K562 (cell line): Measurements from ENCODE around the gene PYM1. TPM values are rescaled to one million over a fixed set of nuclear protein-coding genes. Genes with fewer than 3 reads are reported as not detected.

Experiments
- GABPB1 ChIP-seq: sonication (generic); formaldehyde crosslinking; IDR thresholded peaks from 2 replicates; pipeline ENCODE4 v1.8.0; 2022; ENCODE audit warnings: mild to moderate bottlenecking, missing genetic modification reagents
- HLTF ChIP-seq: fragments of 450-650 bp; IDR thresholded peaks from 2 replicates; pipeline ENCODE4 v1.6.1; 2016
- KAT8 ChIP-seq: fragments of 450-650 bp; IDR thresholded peaks from 2 replicates; pipeline ENCODE4 v1.6.1; 2016; ENCODE audit warnings: low read depth, mild to moderate bottlenecking
- KLF6 ChIP-seq: fragments of 250-450 bp; sonication (Bioruptor Pico); IDR thresholded peaks from 2 replicates; pipeline ENCODE4 v1.4.0; 2020; ENCODE audit warnings: mild to moderate bottlenecking, moderate library complexity, borderline replicate concordance
- LEF1 ChIP-seq: fragments of 450-650 bp; IDR thresholded peaks from 2 replicates; pipeline ENCODE4 v1.6.1; 2016; ENCODE audit warnings: mild to moderate bottlenecking
- RNF2 ChIP-seq: sonication (generic); IDR thresholded peaks from 2 replicates; pipeline ENCODE4 v1.6.1; 2016
- SMAD4 ChIP-seq: fragments of 250-450 bp; sonication (Bioruptor Pico); conservative IDR thresholded peaks from 2 replicates; pipeline ENCODE4 v1.8.0; 2021; ENCODE audit warnings: inconsistent platforms, mild to moderate bottlenecking, moderate library complexity
- THRAP3 ChIP-seq: fragments of 450-650 bp; IDR thresholded peaks from 2 replicates; pipeline ENCODE4 v1.6.1; 2016; ENCODE audit warnings: mild to moderate bottlenecking, inconsistent platforms, borderline replicate concordance
- polyA plus RNA-seq, 8 experiments: library from polyadenylated mRNA; depleted of rRNA in 4 of 8; stranded (reverse) in 5 of 8; unstranded in 3 of 8; fragments of >200 nt; fragmentation: Nextera tagmentation in 2 of 8; fragmentation: Illumina TruSeq in 1 of 8; extraction: Ambion mirVana in 2 of 8; extraction: Trizol in 1 of 8; gene quantifications; 2 replicates each; pipeline versions ENCODE4 v1.2.1 to v1.2.3, GENCODE V29; 2011 to 2014; ENCODE audit warnings: inconsistent platforms in 1 of 8, missing spikeins in 1 of 8
- total RNA-seq, 7 experiments: library from RNA; depleted of rRNA in 6 of 7; stranded (reverse); fragments of >200 nt in 6 of 7; fragmentation: Illumina TruSeq in 2 of 7; extraction: Trizol in 2 of 7; gene quantifications; 2 replicates each; pipeline versions ENCODE4 v1.2.1 to v1.2.3, GENCODE V29; 2011 to 2021; ENCODE audit warnings: low replicate concordance in 1 of 7
- TF ChIP-seq, protein P1 (sequence below): sonication (generic); formaldehyde crosslinking; IDR thresholded peaks from 2 replicates; pipeline ENCODE4 v1.8.1; 2023; ENCODE audit warnings: mild to moderate bottlenecking, missing genetic modification reagents, moderate library complexity
- TF ChIP-seq, protein P2 (sequence below): sonication (generic); formaldehyde crosslinking; IDR thresholded peaks from 2 replicates; pipeline ENCODE4 v1.8.0; 2022; ENCODE audit warnings: mild to moderate bottlenecking, missing genetic modification reagents
- TF ChIP-seq, protein P3 (sequence below): sonication (generic); formaldehyde crosslinking; IDR thresholded peaks from 2 replicates; pipeline ENCODE4 v1.8.0; 2023; ENCODE audit warnings: missing genetic modification reagents, mild to moderate bottlenecking, borderline replicate concordance
- TF ChIP-seq, protein P4 (sequence below): fragments of 150-350 bp; IDR thresholded peaks from 2 replicates; pipeline ENCODE4 v1.6.1; 2014; ENCODE audit warnings: low read depth, mild to moderate bottlenecking, low read length, borderline replicate concordance

The PYM1 gene
- total and polyA plus RNA-seq, 9 of the 15 experiments (the other 6 are each of a cell fraction or from before 2014, with no cell fraction given), result 29.0 to 51.3 (median 34.1) TPM

DNA sequence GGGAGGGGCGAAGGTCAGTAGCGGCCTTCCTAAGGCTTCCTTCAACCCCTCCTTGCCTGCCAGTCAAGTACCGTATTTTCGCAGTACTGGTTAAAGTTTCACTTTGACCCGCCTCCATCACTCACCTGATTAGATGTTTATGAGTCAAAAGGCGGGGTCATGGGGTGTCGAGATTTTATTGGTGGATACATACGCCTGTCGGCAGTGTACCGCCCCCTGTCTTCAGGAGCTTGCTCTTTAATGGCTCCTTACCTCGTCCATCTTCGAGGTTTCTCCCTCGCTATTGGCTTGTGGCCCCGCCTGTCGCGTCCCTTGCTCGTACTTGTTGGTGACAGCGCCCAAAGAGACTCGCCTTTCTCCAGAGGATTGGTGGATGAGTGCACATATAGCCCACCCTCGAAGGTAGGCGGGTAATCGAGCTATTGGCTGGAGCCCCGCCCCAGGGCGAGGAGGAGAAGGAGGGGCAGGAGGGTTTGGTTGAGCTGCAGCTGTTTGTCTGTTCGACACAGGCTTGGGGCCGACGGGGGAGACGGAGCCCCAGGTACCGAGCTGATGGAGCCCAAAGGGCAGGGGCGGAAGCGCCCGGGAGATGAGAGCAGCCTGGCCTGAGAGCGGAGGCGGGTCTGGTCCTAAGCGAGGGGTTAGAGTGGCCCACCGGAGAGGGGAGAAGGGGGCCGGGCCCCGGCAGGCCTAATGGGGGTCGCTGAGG, 46.1 kb upstream of the PYM1 start, which contains the start of gene RAB5B (continued):
- TF ChIP-seq, protein P1, sequence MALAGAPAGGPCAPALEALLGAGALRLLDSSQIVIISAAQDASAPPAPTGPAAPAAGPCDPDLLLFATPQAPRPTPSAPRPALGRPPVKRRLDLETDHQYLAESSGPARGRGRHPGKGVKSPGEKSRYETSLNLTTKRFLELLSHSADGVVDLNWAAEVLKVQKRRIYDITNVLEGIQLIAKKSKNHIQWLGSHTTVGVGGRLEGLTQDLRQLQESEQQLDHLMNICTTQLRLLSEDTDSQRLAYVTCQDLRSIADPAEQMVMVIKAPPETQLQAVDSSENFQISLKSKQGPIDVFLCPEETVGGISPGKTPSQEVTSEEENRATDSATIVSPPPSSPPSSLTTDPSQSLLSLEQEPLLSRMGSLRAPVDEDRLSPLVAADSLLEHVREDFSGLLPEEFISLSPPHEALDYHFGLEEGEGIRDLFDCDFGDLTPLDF (CRISPR knock-in tag), result peak; percentile 80; the same call in 1 of the 2 replicates
- TF ChIP-seq, protein P2, sequence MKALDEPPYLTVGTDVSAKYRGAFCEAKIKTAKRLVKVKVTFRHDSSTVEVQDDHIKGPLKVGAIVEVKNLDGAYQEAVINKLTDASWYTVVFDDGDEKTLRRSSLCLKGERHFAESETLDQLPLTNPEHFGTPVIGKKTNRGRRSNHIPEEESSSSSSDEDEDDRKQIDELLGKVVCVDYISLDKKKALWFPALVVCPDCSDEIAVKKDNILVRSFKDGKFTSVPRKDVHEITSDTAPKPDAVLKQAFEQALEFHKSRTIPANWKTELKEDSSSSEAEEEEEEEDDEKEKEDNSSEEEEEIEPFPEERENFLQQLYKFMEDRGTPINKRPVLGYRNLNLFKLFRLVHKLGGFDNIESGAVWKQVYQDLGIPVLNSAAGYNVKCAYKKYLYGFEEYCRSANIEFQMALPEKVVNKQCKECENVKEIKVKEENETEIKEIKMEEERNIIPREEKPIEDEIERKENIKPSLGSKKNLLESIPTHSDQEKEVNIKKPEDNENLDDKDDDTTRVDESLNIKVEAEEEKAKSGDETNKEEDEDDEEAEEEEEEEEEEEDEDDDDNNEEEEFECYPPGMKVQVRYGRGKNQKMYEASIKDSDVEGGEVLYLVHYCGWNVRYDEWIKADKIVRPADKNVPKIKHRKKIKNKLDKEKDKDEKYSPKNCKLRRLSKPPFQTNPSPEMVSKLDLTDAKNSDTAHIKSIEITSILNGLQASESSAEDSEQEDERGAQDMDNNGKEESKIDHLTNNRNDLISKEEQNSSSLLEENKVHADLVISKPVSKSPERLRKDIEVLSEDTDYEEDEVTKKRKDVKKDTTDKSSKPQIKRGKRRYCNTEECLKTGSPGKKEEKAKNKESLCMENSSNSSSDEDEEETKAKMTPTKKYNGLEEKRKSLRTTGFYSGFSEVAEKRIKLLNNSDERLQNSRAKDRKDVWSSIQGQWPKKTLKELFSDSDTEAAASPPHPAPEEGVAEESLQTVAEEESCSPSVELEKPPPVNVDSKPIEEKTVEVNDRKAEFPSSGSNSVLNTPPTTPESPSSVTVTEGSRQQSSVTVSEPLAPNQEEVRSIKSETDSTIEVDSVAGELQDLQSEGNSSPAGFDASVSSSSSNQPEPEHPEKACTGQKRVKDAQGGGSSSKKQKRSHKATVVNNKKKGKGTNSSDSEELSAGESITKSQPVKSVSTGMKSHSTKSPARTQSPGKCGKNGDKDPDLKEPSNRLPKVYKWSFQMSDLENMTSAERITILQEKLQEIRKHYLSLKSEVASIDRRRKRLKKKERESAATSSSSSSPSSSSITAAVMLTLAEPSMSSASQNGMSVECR (CRISPR knock-in tag), result peak; percentile 95
- TF ChIP-seq HLTF (no peak; the same call in 1 of the 2 replicates), KAT8 (no peak), KLF6 (CRISPR knock-in tag) (peak; percentile 28; the same call in 1 of the 2 replicates), LEF1 (no peak), THRAP3 (no peak), GABPB1 (peak; percentile 51; the same call in 1 of the 2 replicates), SMAD4 (peak; percentile 28; the same call in 1 of the 2 replicates), RNF2 (peak; percentile 52; the same call in 1 of the 2 replicates)
- TF ChIP-seq, protein P3, sequence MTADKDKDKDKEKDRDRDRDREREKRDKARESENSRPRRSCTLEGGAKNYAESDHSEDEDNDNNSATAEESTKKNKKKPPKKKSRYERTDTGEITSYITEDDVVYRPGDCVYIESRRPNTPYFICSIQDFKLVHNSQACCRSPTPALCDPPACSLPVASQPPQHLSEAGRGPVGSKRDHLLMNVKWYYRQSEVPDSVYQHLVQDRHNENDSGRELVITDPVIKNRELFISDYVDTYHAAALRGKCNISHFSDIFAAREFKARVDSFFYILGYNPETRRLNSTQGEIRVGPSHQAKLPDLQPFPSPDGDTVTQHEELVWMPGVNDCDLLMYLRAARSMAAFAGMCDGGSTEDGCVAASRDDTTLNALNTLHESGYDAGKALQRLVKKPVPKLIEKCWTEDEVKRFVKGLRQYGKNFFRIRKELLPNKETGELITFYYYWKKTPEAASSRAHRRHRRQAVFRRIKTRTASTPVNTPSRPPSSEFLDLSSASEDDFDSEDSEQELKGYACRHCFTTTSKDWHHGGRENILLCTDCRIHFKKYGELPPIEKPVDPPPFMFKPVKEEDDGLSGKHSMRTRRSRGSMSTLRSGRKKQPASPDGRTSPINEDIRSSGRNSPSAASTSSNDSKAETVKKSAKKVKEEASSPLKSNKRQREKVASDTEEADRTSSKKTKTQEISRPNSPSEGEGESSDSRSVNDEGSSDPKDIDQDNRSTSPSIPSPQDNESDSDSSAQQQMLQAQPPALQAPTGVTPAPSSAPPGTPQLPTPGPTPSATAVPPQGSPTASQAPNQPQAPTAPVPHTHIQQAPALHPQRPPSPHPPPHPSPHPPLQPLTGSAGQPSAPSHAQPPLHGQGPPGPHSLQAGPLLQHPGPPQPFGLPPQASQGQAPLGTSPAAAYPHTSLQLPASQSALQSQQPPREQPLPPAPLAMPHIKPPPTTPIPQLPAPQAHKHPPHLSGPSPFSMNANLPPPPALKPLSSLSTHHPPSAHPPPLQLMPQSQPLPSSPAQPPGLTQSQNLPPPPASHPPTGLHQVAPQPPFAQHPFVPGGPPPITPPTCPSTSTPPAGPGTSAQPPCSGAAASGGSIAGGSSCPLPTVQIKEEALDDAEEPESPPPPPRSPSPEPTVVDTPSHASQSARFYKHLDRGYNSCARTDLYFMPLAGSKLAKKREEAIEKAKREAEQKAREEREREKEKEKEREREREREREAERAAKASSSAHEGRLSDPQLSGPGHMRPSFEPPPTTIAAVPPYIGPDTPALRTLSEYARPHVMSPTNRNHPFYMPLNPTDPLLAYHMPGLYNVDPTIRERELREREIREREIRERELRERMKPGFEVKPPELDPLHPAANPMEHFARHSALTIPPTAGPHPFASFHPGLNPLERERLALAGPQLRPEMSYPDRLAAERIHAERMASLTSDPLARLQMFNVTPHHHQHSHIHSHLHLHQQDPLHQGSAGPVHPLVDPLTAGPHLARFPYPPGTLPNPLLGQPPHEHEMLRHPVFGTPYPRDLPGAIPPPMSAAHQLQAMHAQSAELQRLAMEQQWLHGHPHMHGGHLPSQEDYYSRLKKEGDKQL, result no peak
- TF ChIP-seq, protein P4, sequence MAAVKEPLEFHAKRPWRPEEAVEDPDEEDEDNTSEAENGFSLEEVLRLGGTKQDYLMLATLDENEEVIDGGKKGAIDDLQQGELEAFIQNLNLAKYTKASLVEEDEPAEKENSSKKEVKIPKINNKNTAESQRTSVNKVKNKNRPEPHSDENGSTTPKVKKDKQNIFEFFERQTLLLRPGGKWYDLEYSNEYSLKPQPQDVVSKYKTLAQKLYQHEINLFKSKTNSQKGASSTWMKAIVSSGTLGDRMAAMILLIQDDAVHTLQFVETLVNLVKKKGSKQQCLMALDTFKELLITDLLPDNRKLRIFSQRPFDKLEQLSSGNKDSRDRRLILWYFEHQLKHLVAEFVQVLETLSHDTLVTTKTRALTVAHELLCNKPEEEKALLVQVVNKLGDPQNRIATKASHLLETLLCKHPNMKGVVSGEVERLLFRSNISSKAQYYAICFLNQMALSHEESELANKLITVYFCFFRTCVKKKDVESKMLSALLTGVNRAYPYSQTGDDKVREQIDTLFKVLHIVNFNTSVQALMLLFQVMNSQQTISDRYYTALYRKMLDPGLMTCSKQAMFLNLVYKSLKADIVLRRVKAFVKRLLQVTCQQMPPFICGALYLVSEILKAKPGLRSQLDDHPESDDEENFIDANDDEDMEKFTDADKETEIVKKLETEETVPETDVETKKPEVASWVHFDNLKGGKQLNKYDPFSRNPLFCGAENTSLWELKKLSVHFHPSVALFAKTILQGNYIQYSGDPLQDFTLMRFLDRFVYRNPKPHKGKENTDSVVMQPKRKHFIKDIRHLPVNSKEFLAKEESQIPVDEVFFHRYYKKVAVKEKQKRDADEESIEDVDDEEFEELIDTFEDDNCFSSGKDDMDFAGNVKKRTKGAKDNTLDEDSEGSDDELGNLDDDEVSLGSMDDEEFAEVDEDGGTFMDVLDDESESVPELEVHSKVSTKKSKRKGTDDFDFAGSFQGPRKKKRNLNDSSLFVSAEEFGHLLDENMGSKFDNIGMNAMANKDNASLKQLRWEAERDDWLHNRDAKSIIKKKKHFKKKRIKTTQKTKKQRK, result peak; percentile 100
